HL-60 (cell line): ENCODE results near the gene IL27RA.

Source experiments
- CTCF ChIP-seq: IDR thresholded peaks from one replicate; pipeline ENCODE4 v1.5.1; 2011; ENCODE audit warnings: low read length, control low read depth, inconsistent platforms; ENCODE audit not compliant: insufficient read depth
- POLR2AphosphoS5 ChIP-seq: IDR thresholded peaks from 2 replicates; pipeline ENCODE4 v1.6.1; 2012; ENCODE audit warnings: low read depth
- REST ChIP-seq: IDR thresholded peaks from 2 replicates; pipeline ENCODE4 v1.6.1; 2012; ENCODE audit warnings: low read depth; ENCODE audit not compliant: insufficient replicate concordance

- TF ChIP-seq CTCF (no peak), REST (no peak), POLR2AphosphoS5 (no peak)
Observed at GRCh38 chr19:14055396-14055795, 23.8 kb downstream of the IL27RA start.
